CD4-positive, alpha-beta T cell treated with Interleukin-4 for 4 hours (primary cell): ENCODE measurements around the gene BDKRB1.

Source experiments
- DNase-seq: peaks from one replicate; pipeline ENCODE4 v3.0.0-alpha.2; 2020

Gene BDKRB1

DNA sequence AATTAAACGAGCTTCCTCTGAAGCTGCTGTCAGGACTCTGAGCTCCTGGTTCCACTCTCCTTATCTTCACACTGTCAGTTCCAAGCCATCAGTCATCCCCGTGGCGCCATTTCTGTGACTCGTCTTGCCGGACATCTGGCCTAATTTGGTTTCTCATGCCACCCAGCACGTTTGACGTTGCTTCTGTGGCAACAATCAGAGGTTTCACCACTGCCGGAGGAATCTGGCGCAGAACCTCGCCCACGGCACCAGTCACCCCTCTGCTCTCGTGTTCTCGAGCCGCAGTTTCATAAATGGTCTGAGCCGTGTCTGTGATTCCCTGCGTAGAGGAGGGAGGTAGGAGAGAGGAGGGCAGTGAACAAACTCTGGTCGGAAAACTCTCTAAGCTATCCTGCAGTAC is 29.7 kb downstream of the BDKRB1 start:
- DNase-seq, result no peak

DNA sequence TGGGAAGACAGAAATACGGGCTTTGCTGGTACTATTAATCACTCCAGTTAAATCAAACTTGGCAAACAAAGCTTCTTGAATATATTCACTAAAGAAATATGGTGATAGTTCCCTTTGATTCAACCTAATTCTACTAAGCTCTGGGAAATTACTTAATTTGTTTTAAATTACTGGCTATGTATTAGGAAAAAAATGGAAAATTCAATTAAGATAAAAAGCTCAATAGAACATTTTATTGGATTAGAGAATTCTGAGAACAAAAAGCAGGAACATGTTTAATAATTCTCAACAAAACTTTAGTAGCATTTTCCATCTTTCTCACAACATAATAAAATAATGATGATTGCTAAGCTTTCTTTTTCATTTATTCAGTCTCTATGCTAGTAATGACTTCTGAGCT is 30.2 kb downstream of the BDKRB1 start:
- DNase-seq, result no peak

DNA sequence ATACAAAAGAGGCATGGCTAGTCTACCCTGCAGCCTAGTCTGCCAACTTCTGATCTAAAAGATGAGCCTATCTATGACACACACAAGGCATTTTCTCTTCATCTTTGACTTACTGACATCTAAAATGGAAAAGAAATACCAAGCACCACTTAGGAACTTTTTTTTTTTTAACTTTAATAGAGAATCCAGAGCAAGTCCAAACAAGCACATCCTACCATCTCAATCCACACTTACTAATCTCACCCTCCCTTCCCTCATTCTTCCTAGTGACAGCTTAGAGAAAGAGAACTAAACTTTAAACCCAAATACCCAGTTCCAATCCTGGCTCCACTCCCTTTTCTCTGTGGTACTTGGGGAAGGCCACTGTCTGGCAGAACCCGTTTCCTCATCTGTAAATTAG is 31.8 kb downstream of the BDKRB1 start:
- no peak for DNase-seq

DNA sequence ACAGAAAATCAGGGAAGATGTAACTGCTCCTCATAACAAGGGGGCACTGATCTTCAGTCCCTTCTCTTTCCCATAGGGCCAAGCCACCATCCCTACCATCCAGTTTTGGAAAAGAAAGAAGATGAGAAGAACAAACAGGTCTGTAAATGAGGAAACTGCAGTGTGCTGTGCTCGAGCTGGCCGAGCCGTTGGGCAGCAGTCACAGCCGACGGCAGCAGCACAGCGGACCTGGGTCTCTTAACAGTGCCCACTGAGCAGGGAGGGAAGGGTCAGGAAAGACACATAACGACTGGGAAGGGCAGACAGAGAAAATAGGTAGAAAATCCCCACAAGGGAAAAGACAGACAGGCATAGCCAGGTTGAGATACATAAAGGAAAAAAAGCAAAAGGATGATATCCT is 38.2 kb downstream of the BDKRB1 start:
- no peak for DNase-seq

DNA sequence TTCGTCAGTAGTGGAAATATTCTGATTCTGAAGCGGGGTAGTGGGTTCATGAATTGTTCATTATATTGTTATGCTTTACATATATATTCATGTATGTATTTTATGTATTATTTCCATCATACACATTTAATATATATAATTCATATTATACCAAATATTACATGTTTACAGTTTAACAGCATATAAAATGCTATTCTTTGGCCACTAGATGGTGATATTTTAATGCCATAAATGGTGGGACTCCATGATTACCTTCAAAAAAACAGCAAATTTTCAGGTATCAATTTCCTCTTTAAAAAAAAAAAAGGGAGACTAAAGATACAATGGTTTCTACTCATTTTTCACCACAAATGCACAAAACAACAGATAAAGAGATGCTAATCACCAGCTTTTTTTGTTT is 41.0 kb downstream of the BDKRB1 start:
- DNase-seq, result peak; percentile 49

DNA sequence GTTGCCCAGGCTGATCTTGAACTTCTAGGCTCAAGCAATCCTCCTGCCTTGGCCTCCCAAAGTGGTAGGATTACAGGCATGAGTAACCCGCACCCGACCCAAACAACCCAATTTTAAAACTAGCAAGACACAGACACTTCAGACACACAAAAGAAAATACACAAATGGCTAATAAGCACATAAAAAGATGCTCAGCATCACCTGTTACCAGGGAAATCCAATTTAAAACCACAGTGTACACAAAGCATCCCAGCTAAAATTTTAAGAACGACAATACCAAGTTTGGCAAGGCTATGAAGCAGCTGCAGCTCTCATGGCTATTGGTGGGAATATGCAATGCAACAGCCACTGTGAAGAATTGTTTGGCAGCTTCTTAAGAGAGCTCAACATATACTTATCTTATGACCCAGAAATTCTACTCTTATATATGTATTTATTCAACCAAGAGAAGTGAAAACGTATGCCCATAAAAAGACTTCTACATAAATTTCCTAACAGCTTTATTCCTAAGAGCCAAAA is 42.0 kb downstream of the BDKRB1 start:
- DNase-seq, result no peak

DNA sequence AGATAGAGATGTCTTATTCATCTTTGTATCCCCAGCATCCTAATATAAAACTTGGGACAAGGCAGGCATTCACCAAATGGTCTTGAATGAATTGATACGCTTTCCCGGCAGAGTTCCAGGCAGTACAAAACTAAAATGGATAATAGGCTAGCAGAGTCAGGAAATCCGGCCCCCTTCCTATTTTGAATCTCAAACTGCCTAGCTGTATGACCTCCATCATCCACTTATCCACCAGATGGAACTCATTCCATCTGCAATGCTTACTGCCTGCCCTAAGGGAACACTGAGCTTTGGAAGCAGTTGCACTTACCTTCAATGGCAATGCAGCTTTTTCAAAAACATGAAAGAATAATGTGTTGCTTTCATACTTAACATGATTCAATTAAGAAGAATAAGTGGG is 43.4 kb downstream of the BDKRB1 start:
- DNase-seq, result no peak

DNA sequence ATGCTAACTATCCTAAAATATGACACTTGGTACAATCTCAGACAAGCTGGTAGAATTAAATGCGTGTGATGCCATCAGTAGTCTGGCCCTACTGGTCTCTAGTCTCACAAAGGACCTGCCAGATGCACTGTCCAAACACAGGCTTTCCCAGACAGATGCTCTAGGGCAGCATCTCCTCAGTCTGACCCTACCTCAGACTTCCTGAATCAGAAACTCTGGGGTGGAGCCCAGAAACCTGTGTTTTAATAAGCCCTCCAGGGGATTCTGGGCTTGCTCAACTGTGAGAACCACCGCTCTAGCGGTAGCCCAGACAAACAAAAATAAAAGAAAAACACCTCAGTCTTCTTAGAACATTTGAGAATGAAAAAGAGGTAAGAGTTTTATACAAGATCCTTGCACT is 48.0 kb downstream of the BDKRB1 start:
- DNase-seq, result no peak

DNA sequence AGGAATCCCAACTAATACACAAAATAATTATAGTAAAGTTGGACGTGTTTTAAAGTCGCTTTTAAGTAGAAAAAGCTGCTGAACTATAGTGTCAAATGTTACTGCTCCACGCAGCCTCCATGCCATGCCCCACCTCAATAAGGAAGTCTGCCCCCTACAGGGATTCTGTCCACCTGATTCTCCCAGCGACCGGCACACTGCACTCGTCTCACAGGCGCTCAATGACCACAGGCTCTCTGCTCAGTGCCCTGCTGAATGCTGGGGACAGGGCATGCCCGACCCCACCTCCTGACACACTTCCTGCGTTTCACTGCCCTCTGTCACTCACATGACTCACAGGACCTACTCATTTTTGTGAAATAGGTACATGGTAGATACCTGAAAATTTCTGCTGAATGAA is 48.9 kb downstream of the BDKRB1 start:
- no peak for DNase-seq

DNA sequence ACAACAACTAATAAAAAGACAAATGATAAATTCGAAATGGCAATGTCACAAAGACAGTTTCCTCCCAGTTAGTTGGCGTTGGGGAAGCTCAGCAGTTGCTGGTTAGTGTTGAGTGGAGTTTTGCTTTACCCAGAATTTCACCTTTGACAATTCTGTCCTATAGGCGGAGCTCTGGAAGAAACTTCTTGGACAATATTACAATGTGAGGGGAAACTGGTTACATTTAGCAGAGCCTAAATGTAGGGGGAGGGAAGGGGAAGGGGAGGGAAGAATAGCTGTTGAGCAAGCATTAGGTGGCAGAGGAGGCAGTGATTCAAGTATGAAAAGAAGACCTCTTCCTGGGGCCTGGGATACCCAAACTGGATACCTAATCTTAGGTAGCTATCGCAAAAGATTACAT is 51.4 kb downstream of the BDKRB1 start:
- DNase-seq, result no peak

DNA sequence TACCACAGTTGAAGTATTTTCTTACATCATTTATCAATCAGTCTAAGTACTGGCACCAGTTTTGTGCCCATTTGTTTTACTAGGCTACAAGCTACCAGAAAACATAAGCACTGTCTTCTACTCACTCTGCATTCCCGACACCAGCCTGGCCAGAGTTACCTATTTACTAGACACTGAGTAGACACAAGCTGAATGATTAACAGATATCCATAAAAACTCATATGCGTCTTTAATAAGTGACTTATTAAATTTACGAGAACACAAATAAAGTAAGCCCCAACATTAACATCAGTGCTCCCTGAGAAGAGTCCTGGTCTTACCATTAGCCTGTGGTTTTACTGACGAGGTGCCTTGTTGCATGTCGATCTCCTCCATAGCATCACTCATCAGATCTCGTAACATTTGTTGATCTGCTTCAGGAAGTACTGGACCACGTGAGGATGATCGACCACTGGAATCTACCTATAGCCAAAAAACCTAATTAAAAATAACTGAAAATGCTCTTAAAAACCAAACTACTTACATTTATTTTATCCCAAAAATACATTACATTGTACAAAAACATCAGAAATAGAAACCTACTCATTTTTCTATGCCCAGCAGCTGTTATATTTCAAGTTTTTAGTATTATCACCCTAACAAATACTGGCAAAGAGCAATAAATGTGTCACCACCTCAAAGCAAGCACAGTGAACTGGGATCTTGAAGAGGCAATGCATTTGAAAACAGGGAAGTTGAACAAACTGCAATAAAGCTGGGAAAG is 53.3 kb downstream of the BDKRB1 start:
- DNase-seq, result no peak

DNA sequence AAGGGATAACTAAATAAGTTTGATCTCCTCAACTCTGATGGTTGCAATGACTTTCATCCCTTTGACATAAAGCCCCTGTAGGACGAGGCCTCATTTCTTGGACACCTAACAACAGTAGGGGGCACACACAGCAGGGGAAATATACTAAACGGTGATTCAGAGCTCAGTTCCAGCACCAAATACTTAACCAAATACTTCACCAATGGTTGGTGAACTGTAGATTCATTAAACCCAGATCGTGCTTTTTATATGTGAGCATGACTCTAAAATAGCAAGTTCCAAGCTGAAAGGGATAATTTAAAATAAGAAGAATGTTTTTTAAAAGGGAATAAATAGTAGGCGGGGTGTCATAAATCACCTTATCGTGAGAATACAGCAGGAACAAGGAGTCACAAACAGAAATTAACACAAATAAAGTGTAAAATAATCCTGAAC is 53.9 kb downstream of the BDKRB1 start:
- DNase-seq, result no peak

DNA sequence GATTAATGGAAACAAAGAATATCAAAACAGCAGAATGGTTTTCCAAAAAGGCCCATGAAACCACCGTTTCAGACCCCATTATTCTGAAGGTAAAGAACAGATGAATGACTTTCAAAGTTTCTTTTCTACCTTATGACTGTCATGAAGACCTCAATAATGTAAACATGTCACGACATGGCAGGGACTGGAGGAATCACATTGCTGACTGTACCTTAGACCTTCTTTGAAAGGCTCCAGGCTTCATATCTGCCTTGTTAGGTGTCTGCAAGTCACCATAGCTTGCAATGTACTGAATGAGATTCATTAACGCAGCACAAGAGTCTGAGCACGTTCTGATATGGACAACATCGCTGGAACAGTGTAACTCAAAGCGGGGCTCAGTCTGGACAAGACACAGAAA is 54.9 kb downstream of the BDKRB1 start:
- no peak for DNase-seq
